ENCODE measurements around the gene PCTP. TPM values are rescaled to one million over a fixed set of nuclear protein-coding genes. Genes with fewer than 3 reads are reported as not detected.

PCTP gene
- total RNA-seq, 1 experiment from 2014 or later, result 11.3 TPM

DNA sequence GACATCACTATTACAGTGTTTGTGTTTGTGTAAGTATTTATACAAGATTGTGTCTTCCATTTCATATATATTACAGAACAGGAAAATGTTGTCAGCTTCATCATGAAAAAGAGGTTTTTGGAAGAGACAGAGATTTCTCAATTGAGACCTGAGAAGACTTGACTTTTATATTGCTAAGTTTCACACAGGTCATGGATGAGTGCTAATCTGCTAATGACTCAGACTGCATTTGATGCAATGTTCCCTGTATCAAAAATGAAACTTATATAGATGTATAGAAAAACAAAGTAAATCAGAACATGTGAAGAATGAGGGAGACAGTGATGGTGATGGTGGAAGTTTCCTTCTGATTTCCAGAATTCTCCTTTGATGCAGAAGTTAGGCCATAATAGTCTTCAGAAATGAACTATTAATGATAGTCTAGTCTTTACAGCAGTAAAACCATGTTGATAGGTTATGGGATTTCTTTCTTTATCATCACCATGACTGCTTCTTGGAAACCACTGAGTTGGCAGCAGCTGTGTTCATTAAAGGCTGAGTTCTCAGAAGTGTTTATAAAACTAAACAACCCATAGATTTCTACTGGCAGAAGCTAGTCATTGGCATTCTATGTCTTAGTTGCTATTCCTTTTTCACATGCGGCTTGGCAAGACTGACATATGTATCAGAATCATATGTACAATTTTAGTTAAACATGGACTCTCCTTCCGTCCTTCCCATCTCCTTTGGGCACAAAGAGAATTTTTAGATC is 56.1 kb downstream of the PCTP start:
- DNase-seq, result peak; percentile 17
- Histone ChIP-seq H3K27me3 (no peaks in the 10 kb centered on the region), H3K36me3 (no peaks in the 10 kb centered on the region), H3K9me3 (no peaks in the 10 kb centered on the region; the same call in 1 of the 2 replicates), H3K4me3 (no peak overlapping the region)

- no peaks in the 10 kb centered on the region for H3K27me3 ChIP-seq
- no peaks in the 10 kb centered on the region for H3K9me3 ChIP-seq
- no peak overlapping the region for H3K4me3 ChIP-seq
- DNase-seq, result peak; percentile 33
- no peaks in the 10 kb centered on the region for H3K36me3 ChIP-seq
Observed at GRCh38 chr17:55811536-55811935, 60.7 kb downstream of the PCTP start.

DNA sequence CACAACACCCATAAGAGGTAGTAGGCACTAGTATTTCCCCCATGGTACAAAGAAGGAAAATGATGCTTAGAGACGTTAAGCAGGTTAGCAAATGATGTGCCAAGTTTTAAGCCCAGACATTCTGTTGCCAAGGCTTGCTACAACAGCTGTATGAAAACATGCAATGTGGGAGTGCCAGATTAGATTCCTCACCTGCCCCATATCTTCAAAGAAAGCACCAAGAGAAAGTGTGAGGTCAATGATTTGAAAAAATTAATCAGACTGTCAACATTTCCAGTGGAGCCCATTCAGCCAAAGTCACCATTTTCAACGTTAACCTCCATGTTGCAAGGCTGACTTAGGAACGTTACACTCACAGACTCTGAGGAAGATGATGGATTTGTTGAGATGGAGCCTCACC is 61.5 kb downstream of the PCTP start:
- no peaks in the 10 kb centered on the region for H3K27me3 ChIP-seq
- H3K4me3 ChIP-seq, result no peak overlapping the region
- H3K9me3 ChIP-seq, result no peaks in the 10 kb centered on the region
- no peaks in the 10 kb centered on the region for H3K36me3 ChIP-seq
- DNase-seq, result no peak

DNA sequence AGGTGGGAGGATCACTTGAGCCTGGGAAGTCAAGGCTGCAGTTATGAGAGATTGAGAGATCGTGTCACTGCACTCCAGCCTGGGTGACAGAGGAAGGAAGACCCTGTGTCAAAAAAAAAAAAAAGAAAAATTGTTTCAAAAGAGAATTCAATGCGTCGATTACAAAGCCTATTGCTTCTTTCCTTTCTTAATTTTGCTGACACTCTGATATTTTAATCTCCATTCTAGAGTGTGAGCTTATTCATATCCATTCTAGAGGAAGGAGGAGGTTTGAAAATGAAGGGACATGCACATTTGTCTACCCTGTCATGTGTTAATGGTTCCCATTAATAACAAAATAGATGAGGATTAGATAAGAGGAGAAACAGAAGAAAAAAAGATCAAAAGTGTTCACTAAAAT is 63.1 kb downstream of the PCTP start:
- no peaks in the 10 kb centered on the region for H3K27me3 ChIP-seq
- H3K9me3 ChIP-seq, result no peaks in the 10 kb centered on the region
- no peak for DNase-seq
- no peak overlapping the region for H3K4me3 ChIP-seq
- H3K36me3 ChIP-seq, result no peaks in the 10 kb centered on the region

DNA sequence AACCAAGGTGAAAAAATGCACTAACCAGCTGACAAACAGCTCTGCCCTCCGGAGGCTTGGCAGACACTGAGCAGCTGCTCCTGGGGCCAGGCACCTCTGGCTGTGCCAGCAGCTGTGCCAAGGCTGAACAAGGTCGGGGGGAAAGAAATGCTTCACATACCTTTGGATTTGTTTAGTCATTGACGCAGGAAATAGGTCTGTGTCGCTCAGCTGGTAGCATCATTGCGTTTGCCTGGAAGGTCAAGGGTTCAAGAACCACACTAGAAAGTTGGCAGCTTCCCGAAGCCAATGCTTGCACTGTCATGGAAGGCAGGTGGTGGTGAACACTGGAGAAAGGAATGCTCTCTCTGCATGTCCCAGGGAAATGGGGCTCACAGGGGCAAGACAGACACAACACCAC is 63.5 kb downstream of the PCTP start:
- no peak overlapping the region for H3K4me3 ChIP-seq
- 0 out of 2 replicates have a peak, but pooled peaks cover 3% of the 10 kb centered on the region for H3K9me3 ChIP-seq
- no peaks in the 10 kb centered on the region for H3K27me3 ChIP-seq
- no peaks in the 10 kb centered on the region for H3K36me3 ChIP-seq
- DNase-seq, result peak; percentile 87

DNA sequence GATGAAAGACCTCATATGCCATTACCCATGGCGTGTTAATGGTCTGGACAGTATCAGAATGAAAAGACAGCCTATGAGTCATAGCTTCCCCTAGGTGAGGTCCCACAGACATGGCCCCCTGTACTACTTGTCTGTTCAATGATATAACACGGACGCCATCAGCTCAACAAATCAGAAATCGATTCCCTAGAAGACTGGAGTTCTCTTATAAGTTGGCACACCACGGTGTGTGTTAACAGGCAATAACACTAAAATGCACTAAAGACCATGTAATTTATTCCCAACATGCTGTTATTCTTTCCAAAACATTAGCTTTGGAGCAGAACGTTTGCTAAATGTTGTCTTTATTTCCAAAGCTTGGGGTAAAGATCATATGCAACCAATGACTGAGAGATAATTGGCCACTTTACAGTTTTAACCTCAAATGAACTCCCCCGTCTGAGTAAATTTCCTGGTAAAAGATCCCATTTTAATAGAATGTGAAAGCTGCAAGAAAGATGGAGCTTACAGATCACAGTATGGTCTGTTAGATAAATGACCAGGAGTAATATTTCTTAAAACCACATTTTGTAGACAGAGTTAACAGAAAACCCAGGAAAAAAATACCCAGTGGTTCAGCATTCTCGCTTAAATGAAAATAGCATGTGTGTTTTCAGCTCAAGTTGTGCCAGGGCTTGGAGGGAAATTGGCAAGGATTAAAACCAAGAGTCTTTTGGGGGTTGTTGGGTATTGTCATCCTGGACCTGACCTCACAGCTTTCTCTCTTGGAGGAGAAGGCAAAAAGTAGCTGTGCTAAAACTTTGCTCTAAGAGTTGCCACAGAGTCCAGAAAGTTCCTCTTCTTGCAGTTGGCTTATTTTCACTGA is 65.9 kb downstream of the PCTP start:
- H3K36me3 ChIP-seq, result no peaks in the 10 kb centered on the region

GRCh38 chr17:55817397-55817709 is 66.5 kb downstream of the PCTP start:
- no peaks in the 10 kb centered on the region for H3K27me3 ChIP-seq
- DNase-seq, result no peak
- peaks cover 7% of the 10 kb centered on the region for H3K9me3 ChIP-seq

More for the DNA sequence above, 65.9 kb downstream of the PCTP start:
- no peak overlapping the region for H3K4me3 ChIP-seq
- DNase-seq, result no peak
- H3K27me3 ChIP-seq, result no peaks in the 10 kb centered on the region
- H3K9me3 ChIP-seq, result peaks cover 7% of the 10 kb centered on the region

DNA sequence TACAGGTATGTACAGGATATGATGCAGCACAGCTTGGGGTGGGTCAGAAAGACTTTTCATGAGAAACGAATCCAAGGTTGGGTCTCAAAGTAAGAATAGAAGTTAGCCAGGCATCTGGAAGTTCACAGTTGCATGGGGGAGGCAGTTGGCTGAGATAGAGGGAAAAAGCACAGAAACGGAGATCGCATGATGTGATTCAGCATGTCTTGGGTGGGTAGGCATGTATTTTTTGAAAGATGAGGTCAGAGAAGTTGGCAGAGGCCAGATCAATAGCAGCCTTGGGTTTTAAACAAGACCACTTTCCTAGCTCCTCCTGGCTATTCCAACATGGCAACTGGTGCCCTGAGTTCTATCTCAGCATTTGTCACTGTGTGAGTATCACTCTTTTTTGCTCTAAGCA is 67.2 kb downstream of the PCTP start:
- Histone ChIP-seq H3K4me3 (no peak overlapping the region), H3K9me3 (peaks cover 7% of the 10 kb centered on the region), H3K27me3 (no peaks in the 10 kb centered on the region), H3K36me3 (no peaks in the 10 kb centered on the region)
- no peak for DNase-seq

More at GRCh38 chr17:55817397-55817709, 66.5 kb downstream of the PCTP start:
- Histone ChIP-seq H3K4me3 (no peak overlapping the region), H3K36me3 (no peaks in the 10 kb centered on the region)

DNA sequence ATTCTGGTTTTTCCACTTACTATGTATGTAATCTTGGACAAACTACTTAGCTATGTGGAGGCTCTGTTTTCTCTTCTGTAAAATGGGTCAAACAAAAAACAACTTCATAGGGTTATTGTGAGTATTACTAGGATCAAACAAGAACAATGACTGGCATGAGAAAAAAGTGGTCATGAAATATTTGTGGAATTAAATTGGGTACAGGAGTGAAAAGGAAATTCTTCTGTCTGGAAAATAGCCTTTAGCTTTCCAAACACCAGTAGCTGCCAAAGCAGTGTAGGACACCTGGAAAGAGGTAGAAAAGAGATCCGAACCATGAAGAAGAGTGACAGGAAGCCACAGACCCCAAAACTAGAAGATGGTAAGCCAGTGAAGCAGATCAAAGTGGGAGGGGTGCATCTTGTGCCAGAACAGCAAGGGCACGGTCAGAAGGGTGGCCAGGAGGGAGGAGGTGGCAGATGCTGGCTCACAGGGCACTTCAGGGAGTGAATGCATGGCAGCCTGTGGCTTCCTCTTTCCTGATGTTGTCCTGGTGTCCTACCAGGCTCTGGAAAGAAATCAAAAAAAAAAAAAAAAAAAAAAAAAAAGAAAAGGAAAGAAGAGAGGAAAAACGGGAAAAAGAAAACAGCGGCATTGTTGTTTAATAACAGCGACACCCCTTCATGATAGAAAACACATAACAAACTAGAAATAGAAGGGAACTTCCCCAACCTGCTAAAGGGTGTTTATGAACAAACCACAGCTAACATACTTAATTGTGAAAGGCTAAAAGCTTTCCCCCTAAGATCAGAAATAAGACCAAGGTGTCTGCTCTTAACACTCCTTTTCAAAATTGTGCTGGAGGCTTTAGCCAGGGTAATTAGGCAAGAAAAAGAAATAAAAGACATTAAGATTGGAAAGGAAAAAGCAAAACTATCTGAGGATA is 67.9 kb downstream of the PCTP start:
- Histone ChIP-seq H3K27me3 (no peaks in the 10 kb centered on the region), H3K4me3 (no peak overlapping the region), H3K36me3 (no peaks in the 10 kb centered on the region), H3K9me3 (peaks cover 7% of the 10 kb centered on the region)
- DNase-seq, result no peak

DNA sequence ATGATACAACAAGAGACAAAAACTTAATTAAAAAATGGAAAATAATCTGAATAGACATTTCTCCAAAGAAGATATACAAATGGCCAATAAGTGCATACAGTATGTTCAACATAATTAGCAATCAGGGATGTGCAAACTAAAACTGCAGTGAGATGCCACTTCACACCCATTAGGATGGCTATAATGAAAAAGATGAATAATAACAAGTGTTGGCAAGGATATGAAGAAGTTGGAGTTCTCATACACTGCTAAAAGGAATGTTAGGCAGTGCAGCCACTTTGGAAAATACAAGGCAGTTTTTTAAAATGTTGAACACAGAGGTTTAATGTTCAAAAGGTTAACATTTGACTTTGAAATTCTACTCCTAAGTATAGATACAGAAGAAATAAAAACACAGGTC is 69.8 kb downstream of the PCTP start:
- Histone ChIP-seq H3K27me3 (no peaks in the 10 kb centered on the region), H3K4me3 (no peak overlapping the region), H3K36me3 (no peaks in the 10 kb centered on the region), H3K9me3 (peaks cover 7% of the 10 kb centered on the region)
- no peak for DNase-seq

DNA sequence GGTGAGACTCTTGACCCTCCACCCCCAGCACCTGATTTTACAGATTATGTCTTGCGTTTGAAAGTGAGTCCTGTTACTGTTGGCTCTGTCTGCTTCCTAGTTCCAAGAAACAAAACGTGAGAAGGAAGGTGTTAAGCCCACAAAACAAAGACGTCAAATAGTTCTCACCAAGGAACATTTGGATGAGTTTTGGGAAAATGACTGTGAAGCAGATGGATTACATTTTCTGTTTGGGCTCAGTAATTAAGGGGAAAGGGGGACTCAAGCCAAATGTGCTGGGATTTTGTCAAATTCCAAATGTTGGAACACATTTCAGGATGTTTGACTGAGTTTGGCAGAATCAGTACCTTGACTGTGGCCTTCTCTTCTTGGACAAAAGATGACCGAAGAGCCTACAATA is 71.2 kb downstream of the PCTP start:
- no peak for DNase-seq
- Histone ChIP-seq H3K9me3 (peaks cover 7% of the 10 kb centered on the region), H3K4me3 (no peak overlapping the region), H3K36me3 (no peaks in the 10 kb centered on the region), H3K27me3 (no peaks in the 10 kb centered on the region)

DNA sequence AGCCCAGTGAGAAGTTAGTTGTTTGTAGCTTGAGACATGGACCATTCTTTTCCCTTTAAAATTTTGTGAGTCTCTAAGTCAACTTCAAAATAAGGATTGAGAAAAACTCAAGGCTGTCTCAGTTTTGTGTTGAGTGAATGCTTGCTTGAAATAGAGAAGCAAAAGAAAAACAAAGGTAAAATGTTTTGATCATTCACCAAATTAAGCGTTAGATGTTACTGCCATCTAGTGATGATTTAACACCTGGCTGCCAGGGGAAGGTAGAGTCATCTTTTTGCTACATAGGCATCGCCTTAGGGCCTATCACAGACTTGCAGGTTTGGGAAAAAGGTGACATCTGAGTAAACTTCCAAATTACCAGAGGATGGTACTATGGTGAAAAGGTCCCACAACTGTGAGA is 74.4 kb downstream of the PCTP start:
- Histone ChIP-seq H3K36me3 (no peaks in the 10 kb centered on the region), H3K27me3 (no peaks in the 10 kb centered on the region; the same call in 1 of the 2 replicates), H3K9me3 (peaks cover 4% of the 10 kb centered on the region; the same call in 1 of the 2 replicates), H3K4me3 (no peak overlapping the region)
- DNase-seq, result no peak

Other genes starting within 250 kb of the PCTP start
- not detected in 2 replicates for gene SMIM36, start 239.6 kb upstream of the PCTP start, total RNA-seq (2014; rRNA removed; shearing (Covaris generic); ENCODE audit: low replicate concordance)
- gene TMEM100, start 28.2 kb upstream of the PCTP start, total RNA-seq (2014; rRNA removed; shearing (Covaris generic); ENCODE audit: low replicate concordance), result not detected in 2 replicates